Measurements from ENCODE around the gene AUH.
"Not testable (repeated sequence)": the region's sequence is repeated elsewhere in the genome, so short reads cannot be mapped to it uniquely, and the experiment has no call there.

Gene AUH

GRCh38 chr9:91202736-91203283 lies 158.9 kb downstream of the AUH start:
- no peak for DNase-seq

DNA sequence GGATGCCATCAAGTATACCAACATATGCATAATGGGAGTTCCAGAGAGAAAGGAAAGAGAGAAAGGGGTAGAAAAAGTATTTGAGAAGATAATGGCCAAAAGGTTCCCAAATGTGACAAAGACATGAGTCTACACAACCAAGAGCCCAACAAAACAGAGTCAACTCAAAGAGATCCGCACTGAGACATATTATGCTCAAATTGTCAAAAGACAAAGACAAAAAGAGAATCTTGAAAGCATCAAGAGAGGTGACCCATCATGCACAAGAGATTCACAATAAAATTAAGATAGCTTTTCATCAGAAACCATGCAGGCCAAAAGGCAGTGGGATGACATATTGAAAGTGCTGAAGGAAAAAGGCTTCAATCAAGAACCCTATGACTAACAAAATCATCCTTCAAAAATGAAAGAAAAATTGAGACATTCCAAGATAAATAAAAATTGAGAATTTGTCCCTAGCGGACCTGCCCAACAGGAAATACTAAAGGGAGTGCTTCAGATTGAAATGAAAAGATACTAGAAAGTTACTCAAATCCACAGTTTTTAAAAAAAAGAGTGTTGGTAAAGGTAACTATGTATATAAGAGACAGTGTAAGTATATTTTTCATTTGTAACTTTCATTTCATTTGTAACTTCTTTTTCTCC lies 160.9 kb downstream of the AUH start:
- no peak for DNase-seq

- no peak for DNase-seq
These were observed 161.8 kb downstream of the AUH start for GRCh38 chr9:91199739-91200497.

DNA sequence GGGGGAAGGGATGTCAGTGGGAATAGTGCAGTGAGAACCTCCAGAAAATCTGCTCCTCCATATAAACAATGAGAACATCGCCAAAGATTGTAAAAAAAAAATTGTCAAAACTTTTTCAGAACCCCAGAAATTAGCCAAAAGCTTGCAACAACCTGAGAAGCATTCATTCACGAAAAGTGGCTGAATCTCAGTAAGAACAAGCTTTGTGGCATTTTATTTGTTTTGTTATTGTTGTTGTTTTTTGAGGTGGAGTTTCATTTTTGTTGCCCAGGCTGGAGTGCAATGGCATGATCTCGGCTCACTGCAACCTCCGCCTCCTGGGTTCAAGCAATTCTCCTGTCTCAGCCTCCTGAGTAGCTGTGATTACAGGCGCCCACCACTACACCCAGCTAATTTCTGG lies 162.8 kb downstream of the AUH start:
- DNase-seq: not testable (repeated sequence)

DNA sequence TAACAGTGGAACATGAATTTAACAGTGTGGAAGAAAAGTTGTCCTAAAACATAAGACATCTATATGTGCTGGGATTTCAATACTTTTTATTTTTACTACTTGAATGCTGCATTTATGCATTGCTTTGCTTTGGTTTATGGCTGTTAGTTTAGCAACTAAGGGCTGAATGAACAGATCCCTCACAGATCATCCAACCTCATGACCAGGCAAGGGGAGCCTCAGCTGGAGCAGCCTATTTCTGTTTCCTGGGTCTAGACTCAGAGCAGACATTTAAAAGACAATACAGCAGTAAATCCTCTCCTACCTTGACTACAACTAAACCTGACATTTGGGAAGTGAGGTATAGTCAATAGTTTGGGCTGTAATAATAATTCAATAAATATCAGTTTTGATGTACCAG lies 163.3 kb downstream of the AUH start:
- no peak for DNase-seq

DNA sequence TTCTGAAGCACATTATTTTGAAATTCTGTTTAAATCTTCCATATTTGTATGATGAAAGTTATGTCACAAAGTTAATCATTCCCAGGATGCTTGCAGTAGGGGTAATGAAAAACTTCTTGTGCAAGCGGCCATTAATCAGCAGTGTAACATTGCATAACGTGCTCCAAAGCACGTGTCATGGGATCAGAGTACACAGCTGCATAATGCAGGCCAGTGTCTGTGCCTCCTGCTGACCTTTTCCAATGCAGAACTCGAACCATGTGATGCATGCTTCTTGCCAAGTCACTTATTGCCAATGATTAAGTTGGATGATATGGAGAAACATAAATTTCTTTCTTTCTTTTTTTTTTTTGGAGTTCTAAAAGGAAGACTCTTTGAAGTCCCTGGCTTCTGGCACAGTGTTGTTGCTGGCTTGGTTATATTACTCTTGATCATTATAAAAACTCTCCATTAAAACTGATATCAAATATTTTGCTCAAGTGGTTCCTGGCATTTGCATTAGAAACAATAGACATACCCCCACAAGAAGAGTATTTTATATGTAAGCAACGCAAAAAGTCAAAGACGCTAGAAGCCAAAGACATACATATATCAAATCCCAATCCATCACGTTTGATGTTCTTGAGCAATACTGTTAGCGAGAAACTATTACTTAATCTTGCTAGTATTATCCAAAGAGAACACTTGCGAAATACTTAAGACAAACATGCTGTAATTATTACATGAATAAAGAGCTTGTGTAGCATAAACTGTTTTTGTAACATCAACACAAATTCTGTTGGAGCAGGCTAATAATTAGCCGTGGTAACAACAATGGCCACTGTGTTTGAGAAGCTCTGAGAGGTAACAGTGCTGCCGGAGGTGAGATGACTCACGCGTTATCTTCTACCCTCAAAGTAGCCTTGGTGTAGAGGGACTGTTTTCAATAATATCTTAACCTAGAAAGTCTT lies 164.2 kb downstream of the AUH start:
- DNase-seq: no peak

- DNase-seq: no peak
These were observed 165.4 kb downstream of the AUH start for GRCh38 chr9:91196103-91196950.

- no peak for DNase-seq
These were observed 166.2 kb downstream of the AUH start for GRCh38 chr9:91195372-91196012.

GRCh38 chr9:91193658-91194391 lies 167.9 kb downstream of the AUH start:
- DNase-seq: peak; percentile 64 to 66

DNA sequence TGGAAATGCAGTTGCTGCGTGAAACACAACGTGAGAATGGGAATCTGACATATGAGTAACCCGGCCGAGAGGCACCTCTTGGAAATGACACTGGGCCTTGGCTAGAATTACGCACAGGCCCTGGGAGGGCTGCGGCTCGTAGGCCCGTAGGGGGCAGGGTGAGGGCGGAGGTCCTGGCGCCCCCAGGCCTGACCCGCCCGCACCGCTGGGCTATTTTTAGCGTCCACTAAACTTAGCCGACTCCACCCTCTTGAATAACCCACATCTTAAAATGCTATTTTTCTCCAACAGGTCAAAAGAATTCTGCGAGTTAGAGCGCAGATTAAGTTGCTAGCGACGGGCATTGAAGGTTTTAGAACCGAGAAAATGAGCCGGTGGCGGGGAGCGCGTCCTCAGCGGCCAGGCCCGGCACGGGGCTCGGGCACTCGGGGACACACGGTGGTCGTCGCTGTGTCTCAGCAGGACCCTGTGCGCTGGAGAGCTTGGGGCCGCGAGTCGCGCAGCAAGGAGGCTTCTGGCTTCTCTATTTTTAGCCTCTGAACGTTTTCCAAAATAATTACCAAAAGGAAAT lies 168.5 kb downstream of the AUH start:
- peak; percentile 72 to 80 for DNase-seq

DNA sequence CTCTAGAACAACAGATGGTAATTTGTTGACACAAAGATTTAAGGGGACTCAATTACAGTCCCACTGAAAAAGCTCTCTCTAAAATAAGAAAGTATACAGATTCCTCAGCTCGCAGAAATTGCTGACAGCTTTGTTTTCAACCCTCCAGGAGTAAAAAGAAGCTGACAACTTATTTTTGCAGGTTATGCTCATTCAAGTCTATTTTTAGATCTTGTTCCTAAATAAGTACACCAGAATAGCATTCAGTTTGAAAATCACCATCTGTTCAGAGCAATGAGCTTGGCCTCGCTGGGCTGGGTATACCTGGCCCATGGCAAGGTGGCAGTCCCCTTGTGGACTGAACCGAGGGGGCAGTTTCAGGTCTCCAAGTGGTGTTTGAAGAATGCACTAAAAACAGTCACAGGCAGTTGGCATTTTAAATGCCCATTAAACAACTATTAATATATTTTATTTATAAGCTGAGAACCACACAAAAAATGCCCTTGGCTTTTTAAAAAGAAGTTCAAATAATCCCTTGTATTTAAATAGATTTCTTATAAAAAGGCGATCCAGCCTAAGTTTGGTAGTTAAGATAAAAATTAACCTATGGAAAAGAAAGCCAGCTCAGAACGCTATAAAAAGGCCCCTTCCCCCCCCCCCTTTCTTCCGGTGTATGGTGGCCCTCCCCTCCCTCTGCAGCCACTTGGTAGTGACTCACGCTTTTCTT lies 169.2 kb downstream of the AUH start:
- no peak for DNase-seq

DNA sequence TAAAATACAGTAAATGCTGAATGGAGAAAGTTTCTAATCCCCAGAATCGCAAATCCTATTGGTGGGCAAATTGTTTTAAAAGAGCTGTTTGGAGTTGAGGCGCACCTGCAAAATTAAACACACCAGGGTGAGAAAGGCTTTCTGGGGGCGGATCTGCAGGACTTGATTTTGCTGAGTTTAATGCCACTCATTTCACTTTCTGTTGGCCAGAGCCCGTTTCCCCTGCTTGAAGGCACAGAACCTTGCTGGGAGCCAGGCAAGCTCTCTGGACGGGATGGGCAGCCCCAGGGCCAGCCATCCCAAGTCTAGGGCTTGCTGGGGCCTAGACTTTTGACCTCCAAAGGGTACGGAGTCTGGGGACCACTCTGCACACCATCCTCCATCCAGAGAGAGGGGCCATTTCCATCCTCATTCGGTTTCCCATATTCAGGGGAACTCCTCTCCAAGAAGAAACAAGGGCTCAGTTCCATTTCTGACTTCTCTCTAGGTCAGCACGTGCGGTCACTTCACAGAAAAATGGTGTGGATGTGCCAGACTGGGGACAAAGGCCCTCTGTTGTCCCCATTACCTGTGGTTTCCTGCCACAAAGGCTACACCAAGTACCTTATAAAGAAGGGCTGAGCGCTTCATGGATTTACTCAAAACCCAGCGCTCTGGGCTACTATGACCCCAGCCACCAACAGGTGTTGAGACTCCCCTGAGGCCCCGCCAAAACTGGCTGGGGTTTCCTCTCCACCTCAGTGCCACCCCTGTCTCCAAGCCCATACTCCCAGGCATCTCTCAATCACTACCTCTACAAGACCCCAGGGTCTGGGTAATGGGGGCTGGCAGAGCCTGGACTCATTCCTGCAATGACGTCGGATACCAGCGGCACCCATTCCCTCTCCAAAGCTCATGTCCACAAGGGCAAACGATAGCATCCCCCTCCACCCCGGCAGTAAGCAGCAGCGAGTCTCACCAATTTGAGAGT lies 170.0 kb downstream of the AUH start:
- DNase-seq: no peak

- no peak for DNase-seq
These were observed 171.7 kb downstream of the AUH start for GRCh38 chr9:91190062-91190461.

DNA sequence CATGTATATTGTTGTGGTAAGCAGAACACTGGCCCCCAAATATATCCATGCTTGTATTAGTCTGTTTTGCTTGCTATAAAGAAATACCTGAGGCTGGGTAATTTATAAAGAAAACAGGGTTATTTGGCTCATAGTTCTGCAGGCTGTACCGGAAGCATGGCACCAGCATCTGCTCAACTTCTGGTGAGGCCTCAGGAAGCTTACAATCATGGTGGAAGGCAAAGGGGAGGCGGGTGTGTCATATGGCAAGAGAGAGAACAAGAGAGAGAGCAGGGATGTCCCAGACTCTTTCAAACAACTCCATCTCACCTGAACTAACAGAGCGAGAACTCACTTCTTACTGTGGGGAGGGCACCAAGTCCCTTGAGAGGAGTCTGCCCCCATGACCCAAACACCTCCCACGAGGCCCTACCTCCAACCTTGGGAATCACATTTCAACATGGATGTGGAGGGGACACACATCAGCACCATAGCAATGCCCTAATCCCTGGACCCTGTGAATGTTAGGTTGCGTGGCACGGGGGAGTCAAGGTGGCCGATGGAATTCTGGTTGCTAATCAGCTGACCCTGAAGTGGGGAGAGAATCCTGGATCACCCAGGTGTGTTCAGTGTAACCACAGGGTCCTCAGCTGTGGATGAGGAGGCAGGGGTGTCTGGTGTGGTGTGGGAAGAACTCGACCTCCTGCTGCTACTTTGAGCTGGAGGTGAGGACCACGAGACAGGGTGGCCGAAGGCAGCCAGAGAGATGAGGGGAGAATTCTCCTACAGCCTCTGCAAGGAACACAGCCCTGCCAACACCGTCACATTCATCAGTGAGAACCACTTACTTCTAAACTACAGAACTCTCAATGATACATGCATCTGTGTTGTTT lies 172.8 kb downstream of the AUH start:
- DNase-seq: no peak

- no peak for DNase-seq
These were observed 173.8 kb downstream of the AUH start for GRCh38 chr9:91187965-91188344.

- no peak for DNase-seq
These were observed 174.3 kb downstream of the AUH start for GRCh38 chr9:91187311-91187964.

DNA sequence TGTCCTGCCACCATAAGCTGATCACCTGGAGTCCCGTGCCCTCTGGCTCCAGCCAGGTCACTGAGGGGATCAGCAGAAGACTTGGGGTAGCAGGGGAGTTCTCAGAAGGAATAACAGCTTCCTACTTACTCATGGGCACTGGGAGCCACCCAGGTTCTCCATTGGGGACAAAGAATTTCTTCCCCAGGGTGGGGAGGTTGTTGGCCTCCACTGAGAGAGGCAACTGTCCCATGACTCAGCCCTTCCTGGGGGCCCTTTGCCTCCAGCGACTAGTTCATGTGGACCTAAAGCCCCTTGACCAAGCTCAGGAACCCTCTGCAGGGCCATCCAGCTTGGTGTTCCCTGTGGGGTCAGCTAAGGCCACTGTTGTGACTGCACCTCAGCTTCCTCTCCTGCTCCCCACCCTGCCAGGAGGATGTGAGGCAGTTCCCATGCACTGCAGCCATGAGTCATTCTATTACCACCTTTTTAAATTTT lies 175.0 kb downstream of the AUH start:
- DNase-seq: no peak

Measured in activated CD4-positive, alpha-beta T cell treated with anti-CD3 and anti-CD28 coated beads, Interleukin-2, amount 50 U/mL, for 4 hours (primary cell).